IPS-15b (cell line): ENCODE measurements around the gene UBASH3B.

ENCODE experiments used
- H3K27me3 ChIP-seq: one replicate; pipeline ENCODE4 v1.6.1; 2013; ENCODE audit warnings: low read length; ENCODE audit not compliant: control insufficient read depth, insufficient read depth
- H3K36me3 ChIP-seq: one replicate; pipeline ENCODE4 v1.6.1; 2013; ENCODE audit warnings: low read length; ENCODE audit not compliant: control insufficient read depth, insufficient read depth
- H3K4me1 ChIP-seq: one replicate; pipeline ENCODE4 v1.6.1; 2013; ENCODE audit warnings: mild to moderate bottlenecking, low read length; ENCODE audit not compliant: control insufficient read depth, insufficient read depth
- H3K4me3 ChIP-seq: one replicate; pipeline ENCODE4 v1.5.1; 2013; ENCODE audit warnings: low read depth, low read length
- H3K9ac ChIP-seq: one replicate; pipeline ENCODE4 v1.6.1; 2013; ENCODE audit warnings: low read depth, mild to moderate bottlenecking, low read length
- H3K9me3 ChIP-seq: one replicate; pipeline ENCODE4 v1.6.1; 2013; ENCODE audit warnings: mild to moderate bottlenecking, low read length; ENCODE audit not compliant: control insufficient read depth, insufficient read depth

The UBASH3B gene

DNA sequence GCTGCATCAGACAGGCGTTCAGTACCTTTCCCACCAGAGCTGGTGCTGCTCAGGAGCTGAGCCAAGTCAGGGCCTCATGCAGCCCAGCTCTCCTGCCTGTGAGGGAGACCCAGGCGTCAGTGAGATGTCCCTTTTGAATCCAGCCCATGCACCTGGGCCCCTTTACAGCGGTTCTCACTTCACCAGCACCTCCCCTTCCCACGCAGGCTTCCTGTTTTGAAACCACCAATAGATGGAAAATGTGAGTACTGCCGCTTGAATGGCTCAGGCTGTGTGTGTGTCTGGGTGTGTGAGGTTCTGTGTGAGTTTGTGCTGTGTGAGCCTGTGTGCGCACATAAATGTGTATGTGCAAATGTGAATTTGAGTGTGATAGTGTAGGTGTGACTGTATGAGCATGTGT, 88.4 kb downstream of the UBASH3B start:
- Histone ChIP-seq H3K4me1 (no peaks in the 10 kb centered on the region), H3K27me3 (no peaks in the 10 kb centered on the region)

DNA sequence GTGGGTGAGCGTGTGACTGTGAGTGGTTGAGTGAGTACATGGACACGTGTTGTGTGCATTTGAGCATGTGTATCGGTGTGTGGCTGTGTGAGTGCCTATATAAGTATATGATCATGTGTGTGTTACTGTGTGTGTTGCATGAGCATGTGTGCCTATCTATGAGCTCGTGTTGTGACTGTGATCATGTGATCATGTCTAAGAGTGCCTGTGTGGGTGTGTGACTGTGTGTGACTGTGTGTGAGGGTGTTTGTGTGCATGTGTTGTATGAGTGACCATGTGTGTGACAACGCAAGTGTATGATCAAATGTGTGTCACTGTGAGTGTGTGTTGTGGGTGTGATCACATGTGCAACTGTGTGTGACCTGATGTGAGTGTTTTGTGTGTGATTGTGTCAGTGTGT, 88.8 kb downstream of the UBASH3B start:
- Histone ChIP-seq H3K9ac (no peak overlapping the region), H3K9me3 (no peaks in the 10 kb centered on the region), H3K27me3 (no peaks in the 10 kb centered on the region), H3K36me3 (no peaks in the 10 kb centered on the region), H3K4me3 (no peak overlapping the region), H3K4me1 (no peaks in the 10 kb centered on the region)

More for the DNA sequence above, 88.4 kb downstream of the UBASH3B start:
- Histone ChIP-seq H3K36me3 (no peaks in the 10 kb centered on the region), H3K4me3 (no peak overlapping the region), H3K9me3 (no peaks in the 10 kb centered on the region), H3K9ac (no peak overlapping the region)

DNA sequence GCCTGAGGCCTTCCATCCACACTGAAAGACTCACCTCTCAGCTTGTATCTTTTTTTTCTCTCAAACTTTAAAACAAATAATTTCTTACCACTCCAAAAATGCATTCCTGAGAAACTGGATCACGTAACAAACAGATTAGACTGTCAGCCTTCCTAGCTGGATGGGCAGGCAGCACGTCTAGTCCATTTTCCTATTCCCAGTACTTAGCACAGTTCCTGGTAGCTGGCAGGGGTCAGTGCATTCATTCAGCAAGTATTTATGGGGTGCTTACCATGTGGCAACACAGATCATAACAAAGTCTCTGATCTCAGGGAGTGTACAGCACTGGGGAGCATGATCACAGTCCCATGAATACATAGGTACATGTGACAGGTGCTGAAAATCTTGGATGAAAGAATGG, 89.6 kb downstream of the UBASH3B start:
- Histone ChIP-seq H3K4me1 (no peaks in the 10 kb centered on the region), H3K9ac (no peak overlapping the region), H3K36me3 (no peaks in the 10 kb centered on the region), H3K9me3 (no peaks in the 10 kb centered on the region), H3K4me3 (no peak overlapping the region), H3K27me3 (no peaks in the 10 kb centered on the region)

DNA sequence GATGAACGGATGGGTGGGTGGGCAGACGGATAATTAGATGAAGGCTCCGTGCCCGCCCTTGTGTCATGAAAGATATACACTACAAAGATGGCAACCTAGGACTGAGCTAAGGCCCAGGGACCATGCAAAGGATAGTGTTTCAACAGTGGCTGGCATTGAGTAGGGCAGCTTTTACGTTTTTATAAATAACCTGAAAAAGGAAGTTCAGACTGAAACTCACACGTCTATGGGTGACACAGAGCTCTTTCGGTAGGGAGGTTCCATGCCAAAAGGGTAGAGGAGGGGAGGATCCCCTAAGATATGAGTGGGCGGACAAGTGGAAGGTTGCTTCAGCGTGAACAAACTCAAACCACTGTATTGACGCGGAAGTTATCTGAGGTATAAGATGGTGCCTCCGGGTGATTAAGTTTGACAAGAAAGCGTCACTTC, 90.5 kb downstream of the UBASH3B start:
- H3K4me3 ChIP-seq: no peak overlapping the region
- H3K9me3 ChIP-seq: no peaks in the 10 kb centered on the region
- no peaks in the 10 kb centered on the region for H3K27me3 ChIP-seq
- no peak overlapping the region for H3K9ac ChIP-seq
- no peaks in the 10 kb centered on the region for H3K36me3 ChIP-seq
- no peaks in the 10 kb centered on the region for H3K4me1 ChIP-seq

DNA sequence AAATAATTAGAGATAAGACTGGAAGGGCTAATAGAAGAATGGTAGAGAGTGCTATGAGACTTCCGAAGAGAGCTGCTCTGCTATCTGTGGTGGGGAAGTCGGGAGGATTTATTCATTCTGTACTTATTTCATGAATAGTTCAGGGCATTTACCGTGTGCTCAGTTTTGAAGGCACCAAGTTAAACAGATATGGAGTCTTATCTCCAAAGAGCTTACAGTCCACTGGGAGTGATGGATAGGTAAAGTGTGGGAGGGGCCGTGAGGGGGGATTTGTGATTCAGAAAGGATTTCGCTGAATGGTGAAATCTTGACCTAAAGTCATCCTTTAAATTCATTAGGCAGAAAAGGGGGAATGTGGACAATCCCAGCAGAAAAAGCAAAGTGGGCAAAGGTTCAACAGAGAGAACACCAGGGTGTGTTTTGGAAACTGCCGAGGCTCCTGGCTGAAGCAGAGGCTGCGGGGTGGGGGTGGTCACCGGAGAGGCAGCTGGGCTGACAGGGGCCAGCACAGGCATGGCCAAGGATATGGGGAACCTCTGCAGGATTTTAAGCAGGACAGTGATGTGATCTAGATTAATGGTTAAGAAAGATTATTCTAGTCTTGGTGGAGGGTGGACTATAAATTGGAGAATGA, 91.2 kb downstream of the UBASH3B start:
- Histone ChIP-seq H3K36me3 (no peaks in the 10 kb centered on the region), H3K9me3 (no peaks in the 10 kb centered on the region), H3K4me3 (no peak overlapping the region), H3K9ac (no peak overlapping the region), H3K4me1 (no peaks in the 10 kb centered on the region), H3K27me3 (no peaks in the 10 kb centered on the region)

DNA sequence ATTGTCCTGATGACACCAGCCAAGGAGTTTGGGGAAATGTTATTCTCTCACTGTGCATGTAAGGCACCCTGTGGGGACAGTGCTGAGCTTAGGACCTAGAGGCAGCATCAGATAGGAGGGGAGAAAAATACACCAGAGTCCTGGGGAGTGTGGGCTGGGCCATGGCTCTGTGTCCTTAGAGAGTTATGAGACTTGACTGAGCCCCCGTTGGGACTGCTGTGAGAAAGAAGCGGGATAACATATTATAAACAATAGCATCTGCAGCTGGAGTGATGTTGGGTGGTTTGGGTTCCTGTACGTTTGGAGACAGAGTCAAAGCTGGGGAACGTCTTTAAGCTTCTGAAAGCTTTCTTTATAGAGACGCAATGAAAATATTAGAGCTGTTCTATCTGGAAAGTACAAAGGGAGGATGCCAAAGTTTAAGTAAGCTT, 91.8 kb downstream of the UBASH3B start:
- H3K4me3 ChIP-seq: no peak overlapping the region
- H3K27me3 ChIP-seq: no peaks in the 10 kb centered on the region
- H3K9me3 ChIP-seq: no peaks in the 10 kb centered on the region
- no peaks in the 10 kb centered on the region for H3K36me3 ChIP-seq
- no peak overlapping the region for H3K9ac ChIP-seq
- no peaks in the 10 kb centered on the region for H3K4me1 ChIP-seq

DNA sequence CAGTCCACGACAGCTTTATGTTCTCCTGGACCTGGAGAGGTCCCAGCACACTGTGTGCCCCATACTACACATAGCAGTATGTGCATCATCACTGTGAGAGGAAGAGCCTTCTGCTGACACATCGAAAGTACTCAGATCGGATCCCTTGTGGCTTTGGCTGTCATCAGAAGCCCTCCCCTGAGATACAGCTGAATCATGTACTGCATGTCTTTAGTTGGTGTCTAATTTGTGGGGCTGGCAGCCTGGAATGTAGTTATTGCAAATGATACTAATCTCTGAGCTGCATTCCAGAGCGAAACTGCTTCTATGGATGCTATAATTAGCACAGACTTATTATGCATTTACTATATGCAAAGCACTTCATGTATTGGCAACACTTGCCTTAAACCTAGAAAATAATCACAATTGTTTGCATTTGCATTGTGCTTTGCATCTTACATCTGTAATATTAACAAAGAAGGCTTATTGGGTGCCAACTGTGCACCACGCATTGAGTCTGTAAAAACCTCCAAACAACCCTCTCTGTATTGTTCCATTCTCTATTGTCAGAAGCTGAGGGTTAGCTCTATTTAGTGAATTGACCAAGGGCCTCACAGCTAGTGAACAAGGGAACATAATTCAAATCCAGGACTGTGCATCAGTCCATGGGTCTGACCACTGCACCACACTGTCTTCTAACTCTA, 93.6 kb downstream of the UBASH3B start:
- H3K9ac ChIP-seq: no peak overlapping the region
- no peaks in the 10 kb centered on the region for H3K27me3 ChIP-seq
- no peak overlapping the region for H3K4me3 ChIP-seq
- H3K4me1 ChIP-seq: no peaks in the 10 kb centered on the region
- H3K36me3 ChIP-seq: no peaks in the 10 kb centered on the region
- H3K9me3 ChIP-seq: no peaks in the 10 kb centered on the region

DNA sequence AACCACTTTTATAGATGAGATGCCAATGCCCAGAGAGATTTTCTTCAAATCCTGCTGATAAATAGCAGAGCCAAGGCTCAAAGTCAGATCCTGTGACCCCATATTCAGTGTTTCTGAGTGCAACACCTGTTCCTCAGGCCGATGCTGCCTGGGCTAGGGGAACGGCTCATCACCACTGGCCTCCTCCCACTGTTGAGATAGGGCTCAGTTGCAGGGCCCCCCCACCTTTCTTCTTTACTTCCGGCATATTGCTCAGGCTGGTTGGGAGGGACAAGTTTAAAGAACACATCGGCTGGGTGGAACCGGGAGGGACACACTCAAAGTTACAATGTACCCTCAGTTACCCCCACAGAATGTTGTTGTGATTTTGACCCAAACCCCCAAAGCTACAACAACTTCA, 94.5 kb downstream of the UBASH3B start:
- Histone ChIP-seq H3K9ac (no peak overlapping the region), H3K27me3 (no peaks in the 10 kb centered on the region), H3K4me3 (no peak overlapping the region), H3K9me3 (no peaks in the 10 kb centered on the region), H3K36me3 (no peaks in the 10 kb centered on the region), H3K4me1 (no peaks in the 10 kb centered on the region)

DNA sequence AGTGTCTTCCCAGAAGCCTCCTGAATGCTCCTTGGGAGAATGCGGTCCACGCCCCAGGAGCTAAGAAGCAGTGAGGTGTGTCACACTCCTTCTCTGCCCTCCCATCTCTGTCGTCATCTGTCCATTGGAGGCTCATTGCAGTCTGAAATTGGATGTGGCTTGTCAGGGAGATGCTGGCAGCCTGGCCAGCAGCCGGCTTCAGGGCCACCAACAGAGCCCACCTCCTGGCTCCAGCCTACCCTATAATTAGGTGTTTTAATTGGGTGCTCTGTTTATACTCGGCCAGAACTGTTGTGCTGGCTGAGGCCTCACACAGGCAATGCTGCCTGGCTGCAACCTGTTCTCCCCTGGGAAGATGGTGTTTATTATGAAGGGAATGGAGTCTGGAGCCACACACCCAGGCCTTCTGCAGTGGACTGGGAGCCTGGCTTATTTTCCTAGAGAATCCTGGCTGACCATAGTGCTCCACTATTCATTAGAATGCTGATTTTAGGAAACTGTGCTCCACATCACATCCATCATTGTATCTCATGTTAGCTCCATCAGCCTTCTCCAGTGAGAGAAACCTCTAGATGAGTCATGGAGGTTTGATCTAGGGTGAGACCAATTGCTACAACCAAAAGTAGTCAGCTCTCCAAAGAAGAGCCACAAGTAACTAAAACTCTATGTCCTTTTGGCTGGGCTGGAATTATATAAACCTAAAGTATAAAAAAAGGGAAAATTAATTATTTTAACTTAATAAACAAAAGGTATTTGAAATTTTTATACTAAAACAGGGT, 96.0 kb downstream of the UBASH3B start:
- H3K36me3 ChIP-seq: no peaks in the 10 kb centered on the region
- H3K4me1 ChIP-seq: no peaks in the 10 kb centered on the region
- H3K9ac ChIP-seq: no peak overlapping the region
- H3K9me3 ChIP-seq: no peaks in the 10 kb centered on the region
- no peak overlapping the region for H3K4me3 ChIP-seq
- no peaks in the 10 kb centered on the region for H3K27me3 ChIP-seq

DNA sequence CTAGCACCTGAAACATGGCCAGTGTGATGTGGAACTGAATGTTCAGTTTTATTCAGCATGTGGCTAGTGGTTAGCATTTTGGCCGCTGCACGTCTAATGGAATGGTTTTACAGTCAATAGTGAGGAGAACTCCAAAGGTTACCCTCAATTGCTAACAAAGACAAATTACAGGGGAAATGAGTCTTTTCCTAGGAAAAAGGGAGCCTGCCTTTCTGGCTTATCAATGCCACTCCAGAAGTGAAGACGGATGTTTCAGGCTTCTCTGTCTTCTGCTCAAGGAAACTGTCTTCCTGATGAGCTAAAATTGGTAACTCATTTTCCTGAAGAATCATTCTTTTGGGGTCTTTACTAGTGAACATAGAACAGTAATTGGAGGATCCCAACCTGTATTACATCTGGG, 98.5 kb downstream of the UBASH3B start:
- Histone ChIP-seq H3K36me3 (no peaks in the 10 kb centered on the region), H3K9me3 (no peaks in the 10 kb centered on the region), H3K4me1 (no peaks in the 10 kb centered on the region), H3K4me3 (no peak overlapping the region), H3K9ac (no peak overlapping the region), H3K27me3 (no peaks in the 10 kb centered on the region)

DNA sequence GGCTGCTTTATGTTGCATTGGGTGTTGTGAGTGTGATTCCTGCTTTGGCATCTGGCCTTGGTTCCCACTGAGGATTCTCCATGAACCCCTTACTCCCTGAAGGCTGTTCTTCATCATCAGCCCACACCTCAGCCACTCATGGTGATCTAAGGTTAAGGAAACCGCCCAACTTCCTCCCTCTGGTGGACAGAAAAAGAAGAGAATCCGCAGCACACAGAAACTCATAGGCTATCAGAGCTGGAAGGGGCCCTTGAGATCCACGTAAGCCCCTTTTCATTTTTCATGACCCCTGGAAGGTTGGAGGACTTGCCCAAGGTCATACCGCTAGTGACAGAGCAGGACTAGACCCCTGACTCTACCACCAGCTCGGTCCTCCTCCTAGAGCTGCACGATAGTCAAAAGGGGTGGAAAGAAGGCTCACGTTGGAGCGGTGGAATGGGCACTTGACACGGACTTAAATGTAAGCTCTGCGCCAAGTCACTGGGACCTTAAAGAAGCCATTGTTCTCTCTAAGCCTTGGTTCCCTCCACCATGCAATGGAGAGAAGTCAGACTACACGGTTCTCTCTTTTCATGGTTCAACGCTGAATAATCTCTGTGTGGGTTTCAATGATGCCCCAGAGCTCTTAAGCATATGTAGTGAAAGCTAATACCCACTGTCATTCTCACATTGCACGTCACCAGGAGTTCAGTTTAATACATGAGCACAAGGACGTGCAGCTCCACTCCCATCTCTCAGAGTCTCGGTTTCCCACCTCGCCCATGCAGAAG, 99.2 kb downstream of the UBASH3B start:
- Histone ChIP-seq H3K9me3 (no peaks in the 10 kb centered on the region), H3K4me1 (no peaks in the 10 kb centered on the region), H3K4me3 (no peak overlapping the region), H3K9ac (no peak overlapping the region), H3K27me3 (no peaks in the 10 kb centered on the region), H3K36me3 (no peaks in the 10 kb centered on the region)
